ENCODE data around the gene XRN1.

GRCh38 chr3:142296507-142296906 is 151.3 kb downstream of the XRN1 start:
- TF ChIP-seq CTCF (IDR thresholded peaks at IDR 0.05) (no peak), POLR2AphosphoS5 (IDR thresholded peaks at IDR 0.05) (no peak)

Measured in prostate gland (tissue), 2 donors.